Osteoblast (primary cell): ENCODE data around the gene PI4KB. TPM values are rescaled to one million over a fixed set of nuclear protein-coding genes. Genes with fewer than 3 reads are reported as not detected.
A peak's percentile ranks its signal among the peaks of the same experiment; 100 is the strongest.

ENCODE experiments used
- DNase-seq: peaks from one replicate; pipeline ENCODE4 v3.0.0; 2011; ENCODE audit warnings: low spot score, mixed read lengths; ENCODE audit not compliant: insufficient read length; ENCODE audit errors: missing footprints
- H2AFZ ChIP-seq: 2 replicates; pipeline ENCODE4 v1.6.0; 2011; ENCODE audit warnings: mild to moderate bottlenecking, low read length
- H3K27ac ChIP-seq: 2 replicates; pipeline ENCODE4 v1.5.1; 2011; ENCODE audit warnings: mild to moderate bottlenecking, low read depth, low read length, moderate library complexity
- H3K27me3 ChIP-seq: 2 replicates; pipeline ENCODE4 v1.6.0; 2012; ENCODE audit warnings: mild to moderate bottlenecking, control low read depth, inconsistent platforms, low read length, moderate library complexity; ENCODE audit not compliant: insufficient read depth
- H3K36me3 ChIP-seq: 2 replicates; pipeline ENCODE4 v1.5.1; 2011; ENCODE audit warnings: mild to moderate bottlenecking, low read length, control low read depth, moderate library complexity; ENCODE audit not compliant: insufficient read depth
- H3K4me1 ChIP-seq: 2 replicates; pipeline ENCODE4 v1.5.1; 2011; ENCODE audit warnings: mild to moderate bottlenecking, low read length, control low read depth, moderate library complexity; ENCODE audit not compliant: insufficient read depth
- H3K4me2 ChIP-seq: 2 replicates; pipeline ENCODE4 v1.6.0; 2011; ENCODE audit warnings: mild to moderate bottlenecking, low read length; ENCODE audit not compliant: insufficient read depth
- H3K4me3 ChIP-seq: fragments of 200-600 bp; sonication (generic); 3 replicates; pipeline ENCODE4 v1.5.1; 2012; ENCODE audit warnings: mild to moderate bottlenecking, low read length, inconsistent platforms; ENCODE audit not compliant: insufficient read depth
- H3K79me2 ChIP-seq: 2 replicates; pipeline ENCODE4 v1.6.0; 2012; ENCODE audit warnings: mild to moderate bottlenecking, low read length, control low read depth, inconsistent platforms; ENCODE audit not compliant: insufficient read depth
- H3K9me3 ChIP-seq: 2 replicates; pipeline ENCODE4 v1.5.1; 2011; ENCODE audit warnings: low read depth, low read length, control low read depth
- H4K20me1 ChIP-seq: 2 replicates; pipeline ENCODE4 v1.6.0; 2012; ENCODE audit warnings: mild to moderate bottlenecking, low read length, control low read depth; ENCODE audit not compliant: insufficient read depth
- total RNA-seq: library from RNA; depleted of rRNA; stranded (reverse); fragments of >200 nt; gene quantifications from 2 replicates; pipeline ENCODE4 v1.2.3, GENCODE V29; 2012
- TF ChIP-seq, protein P1 (sequence below): IDR thresholded peaks from 2 replicates; pipeline ENCODE4 v1.5.1; 2011; ENCODE audit warnings: mild to moderate bottlenecking, low read depth, low read length, moderate library complexity; ENCODE audit errors: extremely low read depth

The PI4KB gene
- total RNA-seq, 1 donor = 43.8 TPM

DNA sequence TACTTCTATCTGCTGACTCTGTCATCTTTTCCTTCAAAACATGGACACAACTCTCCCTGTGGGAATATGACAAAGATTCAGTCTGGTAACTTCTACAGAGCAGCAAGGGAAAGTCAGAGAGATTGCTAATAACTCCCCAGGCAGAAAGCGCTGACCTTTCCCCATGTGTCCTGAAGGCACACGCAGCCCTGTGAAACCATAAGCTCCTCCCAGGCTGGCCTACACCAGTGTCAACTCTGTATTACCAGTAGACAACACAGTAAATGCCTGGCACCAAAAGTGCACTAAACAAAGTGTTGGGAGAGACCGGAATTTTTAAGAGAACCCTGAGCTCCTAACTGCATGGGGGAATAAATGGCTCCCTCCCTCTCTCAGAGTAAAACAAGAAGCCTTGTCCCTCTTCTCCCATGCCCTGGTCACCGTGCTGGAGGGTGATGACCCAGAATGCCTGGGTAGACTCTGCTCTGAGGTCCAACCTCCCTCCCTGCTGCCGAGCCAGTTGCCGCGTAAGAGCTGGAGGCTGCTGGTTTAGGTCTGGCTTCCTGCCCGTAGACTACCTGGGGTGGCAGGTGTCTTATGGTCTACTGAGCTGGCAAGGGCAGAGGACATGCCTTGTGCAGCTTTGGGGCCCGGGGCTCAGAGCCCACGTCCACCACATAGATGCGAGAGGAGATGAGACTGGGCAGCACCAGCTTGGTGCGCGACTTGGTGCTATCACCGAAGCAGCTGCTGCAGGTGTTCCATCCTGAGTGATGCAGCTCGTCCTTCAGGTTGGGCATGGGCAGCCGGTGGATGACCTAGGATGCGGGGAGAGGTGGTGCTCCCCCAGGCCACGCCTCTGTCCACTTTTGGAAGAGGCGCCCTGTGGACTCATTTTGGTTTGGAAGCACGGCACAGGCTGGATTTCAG lies 41.4 kb upstream of the PI4KB start:
- TF ChIP-seq, protein P1, sequence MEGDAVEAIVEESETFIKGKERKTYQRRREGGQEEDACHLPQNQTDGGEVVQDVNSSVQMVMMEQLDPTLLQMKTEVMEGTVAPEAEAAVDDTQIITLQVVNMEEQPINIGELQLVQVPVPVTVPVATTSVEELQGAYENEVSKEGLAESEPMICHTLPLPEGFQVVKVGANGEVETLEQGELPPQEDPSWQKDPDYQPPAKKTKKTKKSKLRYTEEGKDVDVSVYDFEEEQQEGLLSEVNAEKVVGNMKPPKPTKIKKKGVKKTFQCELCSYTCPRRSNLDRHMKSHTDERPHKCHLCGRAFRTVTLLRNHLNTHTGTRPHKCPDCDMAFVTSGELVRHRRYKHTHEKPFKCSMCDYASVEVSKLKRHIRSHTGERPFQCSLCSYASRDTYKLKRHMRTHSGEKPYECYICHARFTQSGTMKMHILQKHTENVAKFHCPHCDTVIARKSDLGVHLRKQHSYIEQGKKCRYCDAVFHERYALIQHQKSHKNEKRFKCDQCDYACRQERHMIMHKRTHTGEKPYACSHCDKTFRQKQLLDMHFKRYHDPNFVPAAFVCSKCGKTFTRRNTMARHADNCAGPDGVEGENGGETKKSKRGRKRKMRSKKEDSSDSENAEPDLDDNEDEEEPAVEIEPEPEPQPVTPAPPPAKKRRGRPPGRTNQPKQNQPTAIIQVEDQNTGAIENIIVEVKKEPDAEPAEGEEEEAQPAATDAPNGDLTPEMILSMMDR = no peak
- Histone ChIP-seq H3K4me3 (no peak overlapping the region), H2AFZ (no peak overlapping the region), H3K4me1 (peaks cover 29% of the 10 kb centered on the region), H3K27me3 (no peaks in the 10 kb centered on the region), H4K20me1 (peaks cover 8% of the 10 kb centered on the region), H3K9me3 (no peaks in the 10 kb centered on the region), H3K79me2 (no peaks in the 10 kb centered on the region), H3K36me3 (peaks cover 20% of the 10 kb centered on the region), H3K4me2 (no peak overlapping the region), H3K27ac (no peak overlapping the region)
- DNase-seq = no peak

DNA sequence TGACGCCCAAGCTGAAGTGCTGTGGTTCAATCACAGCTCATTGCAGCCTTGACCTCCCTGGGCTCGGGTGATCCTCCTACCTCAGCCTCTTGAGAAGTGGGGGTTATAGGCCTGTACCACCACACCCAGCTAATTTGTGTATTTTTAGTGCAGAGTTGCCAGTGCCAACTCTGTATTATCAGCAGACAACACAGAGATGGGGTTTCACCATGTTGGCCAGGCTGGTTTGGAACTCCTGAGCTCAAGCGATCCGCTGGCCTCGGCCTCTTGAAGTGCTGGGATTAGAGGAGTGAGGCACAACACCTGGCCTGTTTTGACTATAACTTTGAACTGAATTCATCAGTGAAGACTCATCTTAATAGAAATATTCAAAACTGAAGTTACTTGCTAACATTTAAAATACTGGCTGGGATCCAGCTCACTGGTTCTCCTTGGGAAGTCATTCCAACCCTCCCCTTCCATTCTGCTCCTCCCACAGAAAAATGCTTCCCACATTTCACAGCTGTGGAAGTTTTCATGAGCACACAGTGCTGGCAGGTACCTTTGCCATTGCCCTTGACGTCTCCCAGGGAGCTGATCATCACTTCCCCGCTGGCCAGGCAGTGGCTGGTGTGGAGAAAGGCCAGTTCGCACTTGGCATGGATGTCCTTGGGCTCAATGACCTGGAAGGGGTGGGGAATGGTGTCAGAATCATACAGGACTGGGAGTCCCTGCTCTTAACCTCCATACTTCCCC lies 40.6 kb upstream of the PI4KB start:
- H3K27me3 ChIP-seq = no peaks in the 10 kb centered on the region
- peak; percentile 58 for DNase-seq
- H3K4me3 ChIP-seq = no peak overlapping the region
- peaks cover 21% of the 10 kb centered on the region for H3K36me3 ChIP-seq
- TF ChIP-seq, protein P1 = no peak
- no peaks in the 10 kb centered on the region for H3K79me2 ChIP-seq
- no peak overlapping the region for H2AFZ ChIP-seq
- peaks cover 8% of the 10 kb centered on the region for H4K20me1 ChIP-seq
- H3K4me1 ChIP-seq = peaks cover 29% of the 10 kb centered on the region
- H3K4me2 ChIP-seq = no peak overlapping the region
- H3K27ac ChIP-seq = no peak overlapping the region
- no peaks in the 10 kb centered on the region for H3K9me3 ChIP-seq

DNA sequence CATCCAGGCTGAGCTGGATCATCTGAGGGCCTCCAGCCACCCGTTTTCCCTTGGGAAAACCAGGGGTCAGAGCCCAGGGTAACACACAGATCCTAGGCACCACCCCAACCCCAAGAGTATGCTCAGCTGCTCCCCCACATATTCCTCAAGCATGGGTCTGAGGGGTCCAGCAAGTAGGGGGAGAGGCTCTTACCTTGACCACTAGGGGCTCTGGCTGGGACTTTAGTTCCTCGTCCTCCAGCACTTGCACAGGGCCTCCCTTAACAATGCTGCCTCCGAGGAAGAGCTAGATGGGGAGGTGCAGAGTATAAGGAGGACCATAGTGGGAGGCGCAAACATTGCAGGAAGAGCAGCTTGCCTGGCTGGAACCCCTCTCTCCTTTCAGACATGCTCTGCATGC lies 37.8 kb upstream of the PI4KB start:
- H3K27me3 ChIP-seq = no peaks in the 10 kb centered on the region
- peaks cover 8% of the 10 kb centered on the region for H4K20me1 ChIP-seq
- H3K36me3 ChIP-seq = peaks cover 21% of the 10 kb centered on the region
- peaks cover 2% of the 10 kb centered on the region for H3K4me1 ChIP-seq
- H2AFZ ChIP-seq = no peak overlapping the region
- TF ChIP-seq, protein P1 = no peak
- no peak for DNase-seq
- H3K9me3 ChIP-seq = peaks cover 3% of the 10 kb centered on the region
- H3K4me2 ChIP-seq = no peak overlapping the region
- no peak overlapping the region for H3K4me3 ChIP-seq
- no peak overlapping the region for H3K27ac ChIP-seq
- no peaks in the 10 kb centered on the region for H3K79me2 ChIP-seq
